Body of pancreas (tissue), 4 donors: ENCODE measurements around the gene TAS2R31.

Experiments
- CTCF ChIP-seq, 7 experiments: fragments of 450-650 bp in 4 of 7; fragments of 200-600 bp in 3 of 7; sonication (generic) in 3 of 7; IDR thresholded peaks; one replicate each; pipeline ENCODE4 v1.5.1; 2016 to 2019; ENCODE audit warnings: antibody characterized with exemption in 7 of 7
- POLR2A ChIP-seq, 3 donors: fragments of 450-650 bp; IDR thresholded peaks; one replicate each; pipeline ENCODE4 v1.6.1; 2016; ENCODE audit warnings: antibody characterized with exemption in 3 of 3, mild to moderate bottlenecking in 2 of 3

- no peak for TF ChIP-seq CTCF (IDR thresholded peaks at IDR 0.05)
- no peak for TF ChIP-seq POLR2A (IDR thresholded peaks at IDR 0.05)
Observed at GRCh38 chr12:11039171-11039570, 8.0 kb upstream of the TAS2R31 start.
